Cardiac muscle cell (in vitro differentiated cells and primary cell): ENCODE measurements around the gene USP12. TPM values are rescaled to one million over a fixed set of nuclear protein-coding genes. Genes with fewer than 3 reads are reported as not detected.
"Not testable (repeated sequence)": the region's sequence is repeated elsewhere in the genome, so short reads cannot be mapped to it uniquely, and the experiment has no call there.

Experiments
- DNase-seq, 2 donors: peaks; one replicate each; pipeline versions ENCODE4 v3.0.0 to v3.0.0-alpha.2; 2010 to 2017; ENCODE audit warnings: low read depth in 1 of 2, low spot score in 1 of 2
- H3K27ac ChIP-seq: fragments of 200-600 bp; sonication (generic); 2 replicates; pipeline ENCODE4 v1.5.1; 2016
- H3K27me3 ChIP-seq: fragments of 200-600 bp; sonication (generic); 2 replicates; pipeline ENCODE4 v1.6.0; 2016; ENCODE audit warnings: control low read depth
- H3K36me3 ChIP-seq: fragments of 200-600 bp; sonication (generic); 2 replicates; pipeline ENCODE4 v1.5.1; 2016; ENCODE audit warnings: control low read depth
- H3K4me1 ChIP-seq: fragments of 200-600 bp; sonication (generic); 2 replicates; pipeline ENCODE4 v1.8.1; 2017; ENCODE audit warnings: low read depth, mild to moderate bottlenecking, mixed run types
- H3K4me3 ChIP-seq: fragments of 200-600 bp; sonication (generic); 2 replicates; pipeline ENCODE4 v1.5.1; 2016; ENCODE audit warnings: mild to moderate bottlenecking
- H3K9me3 ChIP-seq: fragments of 200-600 bp; sonication (generic); 2 replicates; pipeline ENCODE4 v1.5.1; 2017; ENCODE audit warnings: low read depth, mild to moderate bottlenecking, control low read depth
- CTCF ChIP-seq: IDR thresholded peaks from 2 replicates; pipeline ENCODE4 v1.5.1; 2012; ENCODE audit warnings: low read depth, mild to moderate bottlenecking, low read length
- polyA plus RNA-seq: library from polyadenylated mRNA; unstranded; fragments of >200 nt; fragmentation: Nextera tagmentation; extraction: Ambion mirVana; gene quantifications from 2 replicates; pipeline ENCODE4 v1.2.1, GENCODE V29; 2016
- total RNA-seq: library from RNA; depleted of rRNA; stranded (reverse); fragments of >200 nt; gene quantifications from 2 replicates; pipeline ENCODE4 v1.2.3, GENCODE V29; 2016

Gene USP12
- total and polyA plus RNA-seq, 2 experiments from 2014 or later, result 7.5 to 10.1 TPM

GRCh38 chr13:27077451-27077850, 94.2 kb downstream of the USP12 start:
- Histone ChIP-seq H3K27me3 (no peaks in the 10 kb centered on the region), H3K9me3 (no peaks in the 10 kb centered on the region), H3K27ac (no peak overlapping the region), H3K36me3 (peaks cover 6% of the 10 kb centered on the region), H3K4me3 (no peak overlapping the region), H3K4me1 (peaks cover 6% of the 10 kb centered on the region)
- TF ChIP-seq CTCF, result no peak
- no peak for DNase-seq

GRCh38 chr13:27076421-27076820, 95.2 kb downstream of the USP12 start:
- Histone ChIP-seq H3K36me3 (peaks cover 4% of the 10 kb centered on the region), H3K27me3 (no peaks in the 10 kb centered on the region), H3K4me3 (no peak overlapping the region), H3K4me1 (peaks cover 6% of the 10 kb centered on the region), H3K9me3 (no peaks in the 10 kb centered on the region), H3K27ac (no peak overlapping the region)
- no peak for TF ChIP-seq CTCF
- peak in 1 of 2 donors; percentile 74 for DNase-seq

- Histone ChIP-seq H3K27me3 (no peaks in the 10 kb centered on the region), H3K4me1 (no peaks in the 10 kb centered on the region), H3K27ac (peak overlapping the region; percentile 29), H3K9me3 (no peaks in the 10 kb centered on the region), H3K36me3 (no peaks in the 10 kb centered on the region), H3K4me3 (no peak overlapping the region)
- DNase-seq, result no peak
- TF ChIP-seq CTCF, result no peak
Measured at GRCh38 chr13:27073186-27073585, 98.4 kb downstream of the USP12 start.

- not testable (repeated sequence) for H3K27ac ChIP-seq, DNase-seq, H3K27me3 ChIP-seq, H3K9me3 ChIP-seq, H3K36me3 ChIP-seq, H3K4me3 ChIP-seq, H3K4me1 ChIP-seq
Measured at GRCh38 chr13:27066123-27066522, 105.5 kb downstream of the USP12 start.

- no peak for DNase-seq
- Histone ChIP-seq H3K27me3 (no peaks in the 10 kb centered on the region), H3K36me3 (no peaks in the 10 kb centered on the region), H3K4me3 (no peak overlapping the region), H3K27ac (no peak overlapping the region), H3K4me1 (no peaks in the 10 kb centered on the region), H3K9me3 (no peaks in the 10 kb centered on the region)
- no peak for TF ChIP-seq CTCF
Measured at GRCh38 chr13:27065582-27065981, 106.0 kb downstream of the USP12 start.

GRCh38 chr13:27064252-27064995, 107.2 kb downstream of the USP12 start:
- no peak for TF ChIP-seq CTCF
- no peaks in the 10 kb centered on the region for H3K36me3 ChIP-seq

More at GRCh38 chr13:27064252-27064995, 107.2 kb downstream of the USP12 start:
- no peak for DNase-seq
- Histone ChIP-seq H3K9me3 (no peaks in the 10 kb centered on the region), H3K27ac (no peak overlapping the region), H3K4me3 (no peak overlapping the region), H3K27me3 (no peaks in the 10 kb centered on the region), H3K4me1 (no peaks in the 10 kb centered on the region)
